Embryonic facial prominence (tissue), 1 donor: Measurements from ENCODE around the gene NR1H4.
"Not testable (repeated sequence)": the region's sequence is repeated elsewhere in the genome, so short reads cannot be mapped to it uniquely, and the experiment has no call there.

Source experiments
- DNase-seq: peaks from one replicate; pipeline ENCODE4 v3.0.0-alpha.2; 2016; ENCODE audit errors: extremely low spot score

Gene NR1H4

DNA sequence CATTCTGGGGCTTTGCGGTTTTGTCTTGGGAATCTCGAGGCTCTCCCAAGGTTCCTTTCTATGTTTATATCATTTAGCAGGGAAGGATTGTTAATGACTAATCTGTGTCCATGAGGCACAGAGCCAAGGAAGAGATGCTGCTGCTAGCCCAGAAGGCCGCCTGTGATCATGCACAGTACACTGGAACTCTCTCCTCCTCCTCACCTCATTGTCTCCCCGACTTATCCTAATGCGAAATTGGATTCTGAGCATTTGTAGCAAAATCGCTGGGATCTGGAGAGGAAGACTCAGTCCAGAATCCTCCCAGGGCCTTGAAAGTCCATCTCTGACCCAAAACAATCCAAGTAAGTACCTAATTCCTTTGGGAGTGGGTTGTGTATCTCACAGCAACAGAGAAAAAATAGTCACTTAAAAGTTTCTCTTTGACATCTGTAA lies at the start of gene NR1H4:
Gene NR1H4 (plus strand): TSS at position 151 of the 435 bp plus-strand sequence. CDS start 19,458 bp downstream, outside the sequence.
- DNase-seq: no peak

DNA sequence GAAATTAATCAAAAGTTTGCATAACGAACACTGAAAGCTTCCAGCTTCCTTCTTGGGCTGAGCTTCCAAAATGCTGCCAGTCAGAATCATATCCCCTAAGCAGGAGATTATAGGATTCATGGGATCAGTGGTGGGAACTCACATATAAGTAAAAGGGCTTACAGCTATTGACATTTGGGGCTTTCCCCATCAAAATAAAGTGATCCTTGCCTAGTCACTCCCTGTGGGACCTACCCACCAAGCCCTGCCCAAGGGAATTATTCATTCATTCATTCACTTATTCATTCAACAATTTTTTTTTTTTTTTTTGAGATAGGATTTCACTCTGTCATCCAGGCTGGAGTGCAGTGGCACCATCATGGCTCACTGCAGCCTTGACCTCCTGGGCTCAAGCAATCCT lies 47.5 kb upstream of the NR1H4 start:
- no peak for DNase-seq

DNA sequence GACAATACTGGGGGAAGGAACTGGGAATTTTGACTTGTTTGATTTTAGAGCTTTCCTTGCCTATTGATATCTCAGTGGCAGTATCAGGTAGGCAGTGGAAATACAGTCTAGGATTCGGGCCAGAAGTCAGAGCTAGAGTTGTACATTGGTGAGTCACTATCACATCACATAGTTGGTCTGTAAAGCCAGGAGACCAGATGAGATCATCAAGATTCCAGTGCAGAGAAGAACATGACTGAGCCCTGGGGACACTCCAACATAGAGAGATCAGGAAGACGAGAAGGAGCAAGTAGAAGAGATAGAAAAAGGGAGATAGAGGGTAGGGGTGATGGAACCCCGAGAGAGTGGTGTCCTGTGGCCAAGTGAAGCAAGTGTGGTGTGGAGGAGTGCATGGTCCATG lies 46.6 kb upstream of the NR1H4 start:
- DNase-seq: no peak

DNA sequence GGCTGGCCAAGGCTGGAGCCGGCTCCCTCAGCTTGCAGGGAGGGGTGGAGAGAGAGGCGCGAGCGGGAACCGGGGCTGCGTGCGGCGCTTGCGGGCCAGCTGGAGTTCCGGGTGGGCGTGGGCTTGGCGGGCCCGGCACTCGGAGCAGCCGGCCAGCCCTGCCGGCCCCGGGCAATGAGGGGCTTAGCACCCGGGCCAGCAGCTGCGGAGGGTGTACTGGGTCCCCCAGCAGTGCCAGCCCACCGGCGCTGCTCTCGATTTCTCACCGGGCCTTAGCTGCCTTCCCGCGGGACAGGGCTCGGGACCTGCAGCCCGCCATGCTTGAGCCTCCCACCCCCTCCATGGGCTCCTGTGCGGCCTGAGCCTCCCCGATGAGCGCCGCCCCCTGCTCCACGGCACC lies 43.4 kb upstream of the NR1H4 start:
- DNase-seq: not testable (repeated sequence)

DNA sequence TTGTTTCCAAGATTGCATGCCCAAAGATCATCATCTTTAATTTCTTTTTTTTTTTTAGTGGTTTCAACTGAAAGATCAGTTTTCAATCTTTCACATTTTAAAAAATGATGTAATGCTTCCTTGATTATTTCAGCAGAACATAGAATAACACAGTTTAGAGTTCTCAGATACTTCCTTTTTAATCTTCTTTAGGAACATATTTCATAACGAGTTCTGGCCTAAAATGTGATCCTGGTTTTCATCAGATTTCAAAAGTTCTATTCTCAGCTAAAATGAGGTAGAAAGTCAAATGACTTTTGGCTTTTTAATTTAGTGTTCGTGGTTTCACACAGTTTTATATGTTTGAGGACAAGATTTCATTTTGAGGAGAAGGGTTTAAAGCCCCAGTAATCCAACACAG lies 40.0 kb upstream of the NR1H4 start:
- no peak for DNase-seq

DNA sequence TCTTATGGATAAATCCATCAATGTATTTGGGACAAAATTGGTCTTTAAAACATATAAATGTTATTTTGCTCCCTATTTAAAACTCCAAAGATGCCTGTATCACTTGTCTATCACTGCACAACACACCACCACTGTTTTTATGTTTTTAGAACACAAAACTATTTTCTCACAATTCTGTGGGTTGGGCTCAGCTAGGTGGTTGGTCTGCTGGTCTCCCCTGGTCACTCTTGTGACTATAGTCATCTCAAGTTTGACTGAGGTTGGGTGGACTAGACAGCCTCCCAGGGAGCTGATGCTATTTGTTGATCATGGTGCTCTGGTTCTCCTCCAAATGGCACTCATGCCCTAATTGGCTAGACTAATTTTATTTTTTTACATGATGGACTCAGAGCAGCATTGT lies 39.5 kb upstream of the NR1H4 start:
- no peak for DNase-seq

DNA sequence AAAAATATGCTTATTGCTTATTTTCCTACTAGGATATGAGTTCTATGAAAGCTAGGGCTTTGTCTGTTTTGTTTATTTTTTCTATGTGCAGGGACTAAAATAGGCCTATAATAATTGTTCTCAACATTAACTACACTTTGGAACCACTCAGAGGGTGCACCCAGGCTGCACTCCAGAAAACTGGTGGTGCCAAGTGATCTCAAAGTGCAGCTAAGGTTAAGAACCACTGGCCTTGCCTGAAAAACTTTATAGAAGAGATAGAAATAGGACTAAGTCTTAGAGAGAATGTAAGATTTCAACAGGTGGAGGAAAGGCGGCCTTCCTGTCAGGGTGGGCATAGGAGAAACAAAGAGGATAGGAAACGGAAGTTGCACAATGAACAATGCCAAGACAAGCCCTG lies 37.7 kb upstream of the NR1H4 start:
- no peak for DNase-seq

DNA sequence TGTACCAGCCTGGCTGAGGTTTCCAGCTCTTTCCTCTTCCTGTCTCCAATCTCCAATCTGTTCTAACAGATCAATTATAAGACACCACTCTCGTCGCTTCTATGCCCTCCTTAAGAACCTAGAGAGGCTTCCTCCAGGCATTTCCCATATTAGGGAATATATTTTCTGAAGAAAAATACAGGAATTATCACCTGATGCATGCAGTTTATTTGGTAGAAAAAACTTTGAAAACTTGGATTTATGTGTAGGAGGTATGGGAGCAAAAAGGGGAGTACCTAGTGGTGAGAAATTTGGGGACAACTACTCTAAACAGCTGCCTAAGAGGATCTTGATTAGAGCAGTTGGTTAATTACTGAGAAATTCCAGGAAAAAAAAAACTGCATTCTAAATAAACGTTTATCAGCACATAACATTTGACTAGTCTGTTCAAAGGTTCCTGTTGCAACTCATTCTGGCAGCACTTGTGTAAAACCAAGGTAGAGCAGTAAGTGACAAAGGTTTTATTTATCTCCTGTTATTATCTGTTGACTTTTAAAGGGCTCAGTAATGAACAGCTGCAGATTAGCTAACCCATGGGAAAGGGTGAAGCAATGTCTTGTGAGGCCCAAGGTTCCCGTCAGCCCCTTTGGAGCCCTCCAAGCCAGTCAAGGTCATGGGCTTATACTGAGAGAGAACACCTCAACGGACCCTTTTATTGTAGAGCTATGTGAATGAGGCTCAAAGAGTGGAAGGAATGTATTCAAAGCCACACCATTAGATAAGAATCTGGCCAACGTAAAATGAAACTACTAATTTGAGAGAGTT lies 36.4 kb upstream of the NR1H4 start:
- DNase-seq: no peak

DNA sequence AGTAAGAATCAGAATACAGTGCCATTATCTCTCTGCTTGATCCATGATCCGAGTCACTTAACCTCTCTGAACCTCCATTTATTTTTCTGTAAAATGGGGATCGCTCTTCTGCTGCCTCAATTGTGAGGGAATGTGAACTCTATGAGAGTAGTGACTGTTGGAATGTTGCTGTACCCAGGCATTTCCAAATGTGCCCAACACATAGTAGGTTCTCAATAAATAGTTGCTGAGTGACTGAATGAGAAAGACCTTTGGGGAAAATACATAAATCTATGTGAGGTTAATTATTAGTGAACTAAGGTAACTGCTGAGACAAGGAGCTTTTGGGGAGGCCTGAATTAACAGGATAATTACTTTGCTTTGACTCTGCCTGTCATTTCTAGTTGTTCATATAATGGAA lies 33.9 kb upstream of the NR1H4 start:
- no peak for DNase-seq

DNA sequence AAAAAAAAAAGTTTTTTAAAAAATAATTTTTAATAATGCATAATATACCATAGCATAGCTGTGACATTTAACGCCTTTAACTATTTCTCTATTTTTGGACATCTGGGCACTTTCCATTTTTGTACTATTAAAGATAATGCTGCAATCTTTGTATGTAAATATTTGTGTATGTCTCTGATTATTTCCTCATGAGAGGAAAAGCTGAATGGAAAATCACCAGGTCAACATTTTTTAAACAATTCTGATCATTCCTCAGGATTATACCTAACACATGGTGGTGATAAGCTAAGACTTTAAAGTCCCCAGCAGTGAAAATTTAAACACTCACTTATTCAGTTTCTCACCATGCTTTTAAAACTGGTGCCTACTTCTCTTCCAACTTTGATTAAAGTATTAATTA lies 31.3 kb upstream of the NR1H4 start:
- no peak for DNase-seq

DNA sequence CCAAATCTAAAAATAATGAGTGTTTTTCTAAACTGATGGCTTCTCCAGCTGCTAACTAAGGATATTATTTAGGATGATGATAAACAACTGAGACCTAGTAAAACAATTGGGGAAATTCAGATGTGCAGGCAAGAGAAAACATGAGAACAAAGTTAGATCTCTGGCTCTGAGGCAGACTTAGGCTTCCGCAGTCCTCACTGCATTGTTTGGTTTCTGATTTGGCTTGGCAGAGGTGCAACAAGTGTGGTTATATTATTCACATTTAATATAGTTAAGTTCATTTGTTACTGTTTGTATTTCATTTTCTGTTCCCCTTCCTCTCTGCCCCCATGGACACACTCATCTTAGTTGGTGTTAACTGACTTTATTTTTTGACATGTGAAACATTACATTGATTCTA lies 30.2 kb upstream of the NR1H4 start:
- DNase-seq: no peak

DNA sequence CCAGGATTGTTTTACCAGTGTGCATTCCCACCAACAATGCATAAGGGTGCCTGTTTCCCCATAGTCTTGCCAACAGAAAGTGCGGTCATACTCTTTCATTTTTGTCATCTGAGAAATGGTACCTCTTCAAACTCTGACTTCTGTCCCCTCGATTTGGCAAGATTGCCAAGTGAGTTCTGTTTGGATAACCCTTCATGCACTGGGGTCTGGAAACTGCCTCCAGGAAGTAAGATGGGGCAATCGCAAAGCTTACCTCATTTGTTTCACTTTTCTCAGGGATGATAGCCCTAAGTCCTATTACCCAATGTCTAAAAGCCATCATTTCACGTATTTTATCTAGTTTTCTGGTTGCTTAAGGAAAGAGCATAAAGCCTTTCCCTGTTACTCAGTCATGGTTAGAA lies 28.6 kb upstream of the NR1H4 start:
- no peak for DNase-seq

DNA sequence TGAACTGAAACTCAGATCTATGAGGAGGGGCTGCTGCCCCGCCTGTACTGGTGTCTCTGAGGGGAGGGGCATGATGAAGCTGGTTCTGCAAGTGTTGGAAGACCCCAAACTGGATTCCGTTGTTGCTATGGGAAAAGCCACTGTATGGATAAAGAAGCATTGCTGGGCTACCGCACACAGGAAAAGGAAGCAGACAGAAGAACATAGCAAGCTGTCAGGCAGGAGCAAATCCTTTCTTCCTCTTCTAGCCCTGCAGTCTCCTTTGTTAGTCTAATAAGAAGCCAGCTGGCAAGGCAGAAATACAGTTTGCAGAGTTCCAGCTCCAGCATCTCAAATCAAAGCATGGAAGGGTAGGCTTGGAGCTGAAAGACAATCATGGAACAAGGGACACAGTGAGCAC lies 26.3 kb upstream of the NR1H4 start:
- DNase-seq: no peak

DNA sequence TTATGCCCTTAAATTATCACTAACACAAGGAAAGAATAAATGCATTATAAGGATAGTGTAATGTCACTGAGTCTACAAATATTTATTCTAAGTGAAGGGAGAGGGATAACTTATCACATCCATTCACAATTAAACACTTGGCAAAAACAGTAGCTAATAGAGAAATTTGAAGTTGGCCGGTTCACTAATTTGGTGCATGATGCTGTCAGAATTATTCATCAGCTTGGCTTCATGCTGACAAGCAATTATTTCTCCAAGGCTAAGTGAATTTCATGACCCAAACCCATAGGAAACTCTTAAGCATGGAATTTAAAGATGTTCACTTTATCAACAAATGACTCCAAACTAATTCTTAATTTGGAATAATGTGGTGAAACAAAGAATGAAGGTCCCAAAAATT lies 25.0 kb upstream of the NR1H4 start:
- no peak for DNase-seq

DNA sequence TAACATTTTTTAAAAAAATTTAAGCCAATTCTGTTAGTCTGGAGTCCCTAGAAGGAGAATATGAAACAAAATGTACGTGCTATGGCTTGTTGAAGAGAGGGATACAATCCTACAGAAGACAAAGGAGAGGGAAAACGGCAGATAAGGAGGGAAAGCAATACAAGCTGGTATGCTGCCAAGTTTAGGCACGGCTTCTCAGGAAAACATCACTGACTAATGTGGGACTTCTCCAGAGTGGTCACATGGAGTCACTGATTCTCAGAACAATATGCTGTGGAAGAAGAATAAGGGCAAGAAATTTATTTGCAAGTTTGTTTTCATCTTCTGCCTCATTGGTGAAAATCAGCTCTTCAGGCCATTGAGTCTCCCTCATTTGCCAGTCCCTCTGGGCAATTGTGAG lies 22.9 kb upstream of the NR1H4 start:
- DNase-seq: no peak

DNA sequence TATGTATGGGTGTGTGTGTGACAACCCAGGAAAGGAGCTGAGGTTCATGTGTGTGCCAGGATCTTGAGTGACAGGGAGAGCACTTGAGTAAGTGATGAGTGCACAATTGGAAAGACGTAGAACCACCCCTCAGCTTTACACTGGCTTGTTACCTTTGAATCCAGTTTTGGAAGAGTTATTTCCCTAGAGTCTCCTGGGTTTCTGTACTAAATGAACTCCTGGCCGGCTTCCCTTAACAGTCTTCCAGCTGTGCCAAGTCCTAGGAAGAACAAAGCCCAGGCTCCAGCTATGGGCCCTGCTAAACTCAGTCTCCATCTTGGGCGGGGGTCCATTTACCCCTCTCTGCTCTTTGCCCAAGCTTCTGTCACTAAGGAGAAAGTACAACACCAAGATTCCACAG lies 19.7 kb upstream of the NR1H4 start:
- DNase-seq: no peak

DNA sequence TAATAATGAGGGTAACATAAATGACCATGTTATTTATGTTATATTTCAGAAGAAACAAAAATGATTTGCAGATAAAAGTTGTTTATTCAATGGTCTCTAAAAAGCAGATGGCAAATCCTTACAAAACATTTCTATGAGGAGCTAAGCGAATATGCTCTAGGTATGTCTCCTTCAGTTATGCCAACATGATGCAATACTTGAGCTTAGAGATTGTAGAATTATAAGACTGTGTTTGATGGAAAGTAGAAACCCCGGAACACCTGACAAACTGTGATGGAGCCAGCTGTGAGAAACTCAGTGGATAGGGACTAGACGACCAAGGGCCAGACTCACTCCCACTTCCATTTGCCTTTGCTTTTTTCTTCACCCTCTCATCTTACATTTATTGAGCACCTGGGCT lies 17.8 kb upstream of the NR1H4 start:
- no peak for DNase-seq

DNA sequence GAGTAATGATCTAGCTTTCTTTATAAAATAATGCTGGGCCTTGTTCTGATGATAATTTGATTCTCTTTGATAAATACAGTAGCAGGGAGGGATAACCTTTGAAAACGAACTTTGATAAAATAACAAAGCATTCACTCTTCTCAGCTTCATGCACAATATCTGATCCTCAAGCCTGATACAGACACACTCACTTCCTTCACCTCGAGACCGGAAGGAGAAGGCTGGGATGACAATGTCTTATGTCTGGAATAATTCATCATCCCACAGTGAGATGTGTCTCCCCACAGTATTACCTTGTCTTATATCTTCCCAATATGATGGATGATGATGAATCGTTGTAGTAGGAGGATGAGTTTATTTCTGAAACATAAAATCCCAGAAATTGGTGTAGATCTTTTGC lies 15.5 kb upstream of the NR1H4 start:
- no peak for DNase-seq

DNA sequence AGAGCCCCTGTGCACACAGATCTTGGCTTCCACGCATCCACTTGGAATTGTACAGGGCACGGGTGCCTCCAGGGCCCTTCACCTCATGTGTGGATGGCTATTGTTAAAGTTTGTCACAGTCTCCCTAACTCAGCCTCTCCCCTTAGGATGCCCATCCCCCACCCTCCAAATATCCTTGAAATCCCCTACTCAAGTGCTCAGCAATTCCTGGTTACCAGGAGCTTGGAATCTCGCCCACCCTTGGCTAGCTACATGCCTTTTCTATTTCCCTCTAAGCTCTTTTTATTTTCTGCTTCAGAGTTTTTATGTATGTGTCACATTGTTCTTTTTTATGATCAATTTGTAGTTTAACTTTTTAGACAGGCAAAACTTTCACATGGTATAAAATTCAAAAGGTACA lies 13.0 kb upstream of the NR1H4 start:
- no peak for DNase-seq

DNA sequence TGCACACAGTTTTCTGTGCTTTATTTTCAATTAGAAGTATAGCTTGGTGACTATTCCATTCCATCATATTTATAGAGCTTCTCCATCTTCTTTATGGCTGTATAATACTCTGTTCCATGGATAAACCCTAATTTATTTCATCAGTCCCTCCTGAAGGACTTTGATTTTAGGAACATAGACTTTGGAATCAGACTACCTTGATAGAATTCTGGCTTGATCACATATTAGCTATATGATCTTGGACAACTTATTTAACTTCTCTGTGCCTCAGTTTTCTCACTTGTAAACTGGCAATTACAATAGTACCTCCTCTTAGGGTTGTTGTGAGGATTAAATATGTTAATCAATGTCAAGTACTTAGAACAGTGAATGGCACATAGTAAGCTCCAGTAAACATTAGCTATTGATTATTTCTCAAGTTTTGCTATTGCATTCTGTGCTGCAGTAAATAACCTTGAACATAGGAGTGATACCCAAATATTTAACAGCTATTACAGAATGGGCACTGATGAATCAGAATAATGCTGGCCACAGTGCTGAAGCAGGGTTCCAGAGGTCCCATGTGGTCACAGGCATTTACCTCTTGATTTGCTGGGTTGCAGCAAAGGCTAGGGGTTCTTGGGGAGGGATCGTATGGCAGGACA lies 12.2 kb upstream of the NR1H4 start:
- DNase-seq: no peak

DNA sequence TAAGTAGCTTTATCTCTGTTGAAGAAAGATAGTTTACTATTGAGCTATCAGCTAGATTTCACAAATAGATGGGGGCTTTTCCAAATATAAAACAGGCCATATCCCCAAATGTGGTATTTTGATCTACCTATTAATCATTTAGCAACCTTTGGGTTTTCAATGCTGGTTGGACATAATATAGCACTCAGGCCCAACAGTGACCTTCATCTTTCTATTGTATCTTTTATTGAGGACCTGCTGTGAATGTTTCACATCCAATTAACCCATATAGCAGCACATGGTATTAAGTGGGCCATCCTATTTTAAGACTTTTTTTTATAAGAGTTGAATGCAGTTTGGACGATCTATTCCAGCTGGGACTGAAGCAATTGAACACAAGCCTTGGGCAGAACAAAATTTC lies 10.0 kb upstream of the NR1H4 start:
- no peak for DNase-seq

DNA sequence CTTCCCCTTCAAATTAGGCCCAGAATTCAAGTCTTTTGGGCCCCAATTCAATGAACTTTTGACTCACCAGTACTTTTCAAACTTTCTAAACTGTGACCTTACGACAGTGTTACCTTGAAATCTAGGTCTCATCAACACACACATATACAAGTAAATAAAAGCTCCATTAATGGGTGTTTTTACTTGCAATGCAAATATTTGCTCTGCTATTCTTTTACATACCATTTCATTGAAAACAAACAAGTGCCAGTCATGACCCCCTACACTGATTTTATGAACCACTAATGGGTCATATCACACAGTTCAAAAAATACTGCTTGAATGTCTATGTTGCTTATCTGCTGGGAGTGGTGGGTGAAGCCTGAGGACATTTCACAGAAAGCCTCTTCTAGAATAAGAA lies 9.1 kb upstream of the NR1H4 start:
- no peak for DNase-seq

DNA sequence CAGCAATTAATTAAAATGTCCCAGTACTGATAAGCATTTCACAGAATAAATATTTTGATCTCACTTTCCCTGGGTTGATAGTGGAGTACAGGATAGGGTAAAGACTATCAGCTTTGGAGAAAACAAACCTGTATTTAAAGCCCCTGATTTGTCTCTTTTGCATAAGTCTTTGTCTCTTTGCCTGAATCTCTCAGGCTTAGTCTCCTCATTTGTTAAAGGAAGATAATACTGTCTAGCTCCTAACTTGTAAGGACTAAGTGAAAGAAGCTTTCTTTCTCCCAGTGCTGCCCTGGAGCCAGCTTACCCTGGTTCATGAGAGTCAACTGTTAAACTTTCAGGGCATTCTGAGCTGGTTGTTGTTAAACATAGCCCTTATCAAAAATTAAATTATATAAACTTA lies 5.5 kb upstream of the NR1H4 start:
- DNase-seq: no peak

DNA sequence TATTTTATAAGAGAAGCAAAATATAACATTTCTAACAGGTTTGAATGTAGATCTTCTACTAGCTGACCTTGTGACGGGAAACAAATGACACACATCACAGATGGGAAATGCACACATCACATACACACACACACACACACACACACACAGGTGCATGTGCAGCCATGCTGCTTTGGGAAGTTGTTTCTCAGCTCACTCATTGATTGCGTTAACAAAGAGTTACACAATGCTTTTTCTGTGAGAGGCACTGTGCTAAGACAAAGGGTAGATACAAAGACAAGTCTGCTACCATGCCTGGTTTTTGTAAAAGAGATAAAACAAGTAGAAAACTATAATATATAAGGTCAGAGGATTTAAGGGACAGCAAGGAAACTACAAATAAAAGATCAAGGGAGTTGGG lies 1.3 kb upstream of the NR1H4 start:
- no peak for DNase-seq
